Spleen (tissue), 11 donors: Measurements from ENCODE around the gene SYNJ2. TPM values are rescaled to one million over a fixed set of nuclear protein-coding genes. Genes with fewer than 3 reads are reported as not detected.

Source experiments
- DNase-seq: peaks from one replicate; pipeline ENCODE4 v3.0.0-alpha.2; 2020
- H3K27ac ChIP-seq, 8 donors: fragments of 200-600 bp; sonication (generic) in 7 of 8; 1 replicate in 4 of 8; 2 replicates in 4 of 8; pipeline versions ENCODE4 v1.5.0 to v1.8.0; 2016 to 2021; ENCODE audit warnings: inconsistent platforms in 4 of 8, mild to moderate bottlenecking in 4 of 8, moderate library complexity in 1 of 8
- H3K27me3 ChIP-seq, 7 donors: fragments of 200-600 bp; sonication (generic) in 6 of 7; replicated peaks in 1 of 7; 1 replicate in 4 of 7; 2 replicates in 3 of 7; pipeline versions ENCODE4 v1.5.0 to v1.8.0; 2016 to 2021; ENCODE audit warnings: inconsistent platforms in 3 of 7, mild to moderate bottlenecking in 1 of 7
- H3K36me3 ChIP-seq, 6 donors: fragments of 200-600 bp; sonication (generic) in 5 of 6; 1 replicate in 4 of 6; 2 replicates in 2 of 6; pipeline versions ENCODE4 v1.5.0 to v1.8.0; 2016 to 2021; ENCODE audit warnings: inconsistent platforms in 2 of 6
- H3K4me1 ChIP-seq, 6 donors: fragments of 200-600 bp; sonication (generic) in 5 of 6; 1 replicate in 3 of 6; 2 replicates in 3 of 6; pipeline versions ENCODE4 v1.5.0 to v1.8.0; 2016 to 2021; ENCODE audit warnings: inconsistent platforms in 3 of 6
- H3K4me3 ChIP-seq, 8 donors: fragments of 200-600 bp; sonication (generic) in 7 of 8; 1 replicate in 4 of 8; 2 replicates in 4 of 8; pipeline versions ENCODE4 v1.5.0 to v1.8.0; 2016 to 2021; ENCODE audit warnings: inconsistent platforms in 4 of 8, mild to moderate bottlenecking in 4 of 8, moderate library complexity in 2 of 8
- H3K9me3 ChIP-seq, 8 donors: fragments of 200-600 bp; sonication (generic) in 7 of 8; 1 replicate in 4 of 8; 2 replicates in 4 of 8; pipeline versions ENCODE4 v1.5.0 to v1.8.0; 2016 to 2021; ENCODE audit warnings: inconsistent platforms in 4 of 8
- CTCF ChIP-seq, 11 experiments: fragments of 200-600 bp in 7 of 11; fragments of 450-650 bp in 4 of 11; sonication (generic) in 4 of 11; IDR thresholded peaks in 8 of 11; conservative IDR thresholded peaks in 3 of 11; 1 replicate in 7 of 11; 2 replicates in 4 of 11; pipeline versions ENCODE4 v1.4.0 to v1.8.0; 2016 to 2021; ENCODE audit warnings: antibody characterized with exemption in 11 of 11, inconsistent platforms in 4 of 11, mild to moderate bottlenecking in 1 of 11
- POLR2A ChIP-seq, 3 donors: fragments of 450-650 bp; IDR thresholded peaks; one replicate each; pipeline ENCODE4 v1.5.1; 2017; ENCODE audit warnings: antibody characterized with exemption in 3 of 3, mild to moderate bottlenecking in 1 of 3
- POLR2AphosphoS5 ChIP-seq, 3 donors: sonication (generic); formaldehyde crosslinking; IDR thresholded peaks; one replicate each; pipeline ENCODE4 v1.5.1; 2017; ENCODE audit warnings: antibody characterized with exemption in 3 of 3
- WGBS, 5 donors: extraction: QIAGEN DNeasy Blood & Tissue Kit in 3 of 5; methylation state at CpG; one replicate each; pipeline versions ENCODE4 v1.1.5 to v1.1.7; 2013 to 2018; 5-methylcytosine and 5-hydroxymethylcytosine counted together
- intact Hi-C: fragments of 100-400 bp; cut with DNase I; formaldehyde crosslinking; loops from one replicate; pipeline ENCODE4 v1.15.0; 2023; ENCODE audit warnings: low total_unique reads
- polyA plus RNA-seq, 3 donors: library from polyadenylated mRNA; stranded (reverse); fragments of 200-250 nt; gene quantifications; one replicate each; pipeline ENCODE4 v1.2.1, GENCODE V29; 2013
- total RNA-seq, 7 donors: library from RNA; depleted of rRNA in 3 of 7; stranded (reverse); fragments of >200 nt in 3 of 7; fragmentation: NEBNext Ultra II Directional in 4 of 7; extraction: Animal tissue kit (Norgen Biotek cat#: 25700) in 4 of 7; gene quantifications; one replicate each; pipeline versions ENCODE4 v1.1.0 to v1.2.1, GENCODE V29; 2016 to 2021
- donor health status: healthy with polysubstance abuse.
- donor health status: DM: no; HTN: no; CAD: no; lungs with moderate emphysema.
- donor health status: DM: no; HTN: no; CAD: no.
- donor health status: Bipolar disorder and iron deficiency.
- donor health status: healthy.
- donor health status: DM: no; HTN: no; CAD: no.
- donor health status: DM: yes; HTN: yes; CAD: no.

The SYNJ2 gene
- total and polyA plus RNA-seq, 10 donors = 2.4 to 34.0 (median 9.2) TPM

GRCh38 chr6:157988700-157989063 lies 7.0 kb downstream of the SYNJ2 start:
- 83 to 91% (median 89%) methylated on average over 8 of the region's 8 CpGs for WGBS, 5 donors
- H3K9me3 ChIP-seq = no peaks in the 10 kb centered on the region
- peak; percentile 47 for DNase-seq
- no peak overlapping the region for H3K27ac ChIP-seq
- H3K4me3 ChIP-seq = no peak overlapping the region
- peaks cover 5 to 54% (median 28%) of the 10 kb centered on the region in 6 donors for H3K4me1 ChIP-seq
- H3K36me3 ChIP-seq = no peaks in the 10 kb centered on the region
- H3K27me3 ChIP-seq = no peaks in the 10 kb centered on the region
- no peak for TF ChIP-seq POLR2AphosphoS5 (IDR thresholded peaks at IDR 0.05)
- intact Hi-C loops = no loop called here

GRCh38 chr6:157989541-157990289 lies 8.1 kb downstream of the SYNJ2 start:
- intact Hi-C loops = no loop called here
- H3K27me3 ChIP-seq = no peaks in the 10 kb centered on the region
- peaks cover 2 to 50% (median 20%) of the 10 kb centered on the region in 6 donors for H3K4me1 ChIP-seq
- 60 to 76% (median 65%) methylated on average over 16 to 22 of the region's 22 CpGs for whole genome bisulfite sequencing, 5 donors
- no peak overlapping the region for H3K4me3 ChIP-seq
- no peaks in the 10 kb centered on the region for H3K9me3 ChIP-seq
- no peak for TF ChIP-seq POLR2A (IDR thresholded peaks at IDR 0.05)
- TF ChIP-seq CTCF (IDR thresholded peaks at IDR 0.05 in 8 of 11, conservative IDR thresholded peaks at IDR 0.05 in 3 of 11) = no peak
- TF ChIP-seq POLR2AphosphoS5 (IDR thresholded peaks at IDR 0.05) = no peak
- DNase-seq = peak; percentile 77
- no peaks in the 10 kb centered on the region for H3K36me3 ChIP-seq
- peak overlapping the region in 4 of 8 donors; percentile 7 to 44 (median 22) for H3K27ac ChIP-seq

GRCh38 chr6:157990321-157991066 lies 8.8 kb downstream of the SYNJ2 start:
- H3K4me1 ChIP-seq = peaks cover 2 to 44% (median 16%) of the 10 kb centered on the region in 6 donors
- TF ChIP-seq CTCF (IDR thresholded peaks at IDR 0.05 in 8 of 11, conservative IDR thresholded peaks at IDR 0.05 in 3 of 11) = no peak
- TF ChIP-seq POLR2AphosphoS5 (IDR thresholded peaks at IDR 0.05) = no peak
- TF ChIP-seq POLR2A (IDR thresholded peaks at IDR 0.05) = no peak
- no peaks in the 10 kb centered on the region for H3K27me3 ChIP-seq
- peak overlapping the region in 5 of 8 donors; percentile 7 to 44 (median 25) for H3K27ac ChIP-seq
- no peaks in the 10 kb centered on the region for H3K9me3 ChIP-seq
- H3K4me3 ChIP-seq = peak overlapping the region in 3 of 8 donors; percentile 0 to 36 (median 15)
- DNase-seq = peak; percentile 74
- intact Hi-C loops = no loop called here
- no peaks in the 10 kb centered on the region for H3K36me3 ChIP-seq
- 41 to 57% (median 55%) methylated on average over 14 to 15 of the region's 15 CpGs for WGBS, 5 donors

GRCh38 chr6:157991067-157991432 lies 9.4 kb downstream of the SYNJ2 start:
- peak; percentile 73 for DNase-seq
- intact Hi-C loops = no loop called here
- no peaks in the 10 kb centered on the region for H3K27me3 ChIP-seq
- TF ChIP-seq POLR2A (IDR thresholded peaks at IDR 0.05) (no peak), CTCF (IDR thresholded peaks at IDR 0.05 in 8 of 11, conservative IDR thresholded peaks at IDR 0.05 in 3 of 11) (no peak), POLR2AphosphoS5 (IDR thresholded peaks at IDR 0.05) (no peak)
- 90 to 95% (median 94%) methylated on average over 11 of the region's 11 CpGs for WGBS, 5 donors
- peaks cover 2 to 40% (median 16%) of the 10 kb centered on the region in 6 donors for H3K4me1 ChIP-seq
- H3K9me3 ChIP-seq = no peaks in the 10 kb centered on the region
- H3K4me3 ChIP-seq = no peak overlapping the region
- peak overlapping the region in 4 of 8 donors; percentile 8 to 44 (median 30) for H3K27ac ChIP-seq
- no peaks in the 10 kb centered on the region for H3K36me3 ChIP-seq
